ENCODE results near the gene BDH1.

The BDH1 gene

GRCh38 chr3:197505796-197506548 lies 49.8 kb downstream of the BDH1 start:
- TF ChIP-seq EZH2 (IDR thresholded peaks at IDR 0.05; ENCODE audit: borderline replicate concordance, low read depth, low read length, severe bottlenecking) = no peak
- no peak for TF ChIP-seq CTCF (IDR thresholded peaks at IDR 0.05; ENCODE audit: borderline replicate concordance, extremely low read depth, low read length, poor library complexity, severe bottlenecking)
- H2AFZ ChIP-seq (ENCODE audit: low read depth, low read length) = no peak overlapping the region
- no peaks in the 10 kb centered on the region for H3K79me2 ChIP-seq (ENCODE audit: insufficient read depth, low read length)
- H3K9ac ChIP-seq (ENCODE audit: low read depth, low read length) = no peak overlapping the region
- H3K27me3 ChIP-seq (ENCODE audit: insufficient read depth, low read length, poor library complexity) = no peaks in the 10 kb centered on the region
- DNase-seq = no peak
- H4K20me1 ChIP-seq (ENCODE audit: insufficient read depth, low read length) = 0 out of 2 replicates have a peak, but pooled peaks cover 3% of the 10 kb centered on the region
- no peak for ATAC-seq (ENCODE audit: insufficient read depth, low read depth)
- no peak overlapping the region for H3K27ac ChIP-seq (ENCODE audit: low read length)
- no peaks in the 10 kb centered on the region for H3K4me1 ChIP-seq (ENCODE audit: insufficient read depth, low read length)
- H3K9me3 ChIP-seq (ENCODE audit: insufficient read depth, low read length, severe bottlenecking) = no peaks in the 10 kb centered on the region
- H3K4me3 ChIP-seq (ENCODE audit: low read depth in 1 of 2, low read length in 2 of 2) = no peak overlapping the region
- H3K36me3 ChIP-seq (ENCODE audit: insufficient read depth, low read length) = peaks cover 18% of the 10 kb centered on the region
- no peak overlapping the region for H3K4me2 ChIP-seq (ENCODE audit: insufficient read depth, low read length)

- Histone ChIP-seq H3K4me3 (ENCODE audit: low read depth in 1 of 2, low read length in 2 of 2) (no peak overlapping the region), H3K36me3 (ENCODE audit: insufficient read depth, low read length) (peaks cover 5% of the 10 kb centered on the region; the same call in 1 of the 2 replicates), H4K20me1 (ENCODE audit: insufficient read depth, low read length) (0 out of 2 replicates have a peak, but pooled peaks cover 3% of the 10 kb centered on the region), H3K27ac (ENCODE audit: low read length) (no peak overlapping the region), H3K9ac (ENCODE audit: low read depth, low read length) (no peak overlapping the region), H3K4me1 (ENCODE audit: insufficient read depth, low read length) (no peaks in the 10 kb centered on the region), H3K4me2 (ENCODE audit: insufficient read depth, low read length) (no peak overlapping the region), H3K9me3 (ENCODE audit: insufficient read depth, low read length, severe bottlenecking) (no peaks in the 10 kb centered on the region), H3K27me3 (ENCODE audit: insufficient read depth, low read length, poor library complexity) (no peaks in the 10 kb centered on the region), H2AFZ (ENCODE audit: low read depth, low read length) (no peak overlapping the region), H3K79me2 (ENCODE audit: insufficient read depth, low read length) (no peaks in the 10 kb centered on the region)
- TF ChIP-seq CTCF (IDR thresholded peaks at IDR 0.05; ENCODE audit: borderline replicate concordance, extremely low read depth, low read length, poor library complexity, severe bottlenecking) = no peak
- no peak for TF ChIP-seq EZH2 (IDR thresholded peaks at IDR 0.05; ENCODE audit: borderline replicate concordance, low read depth, low read length, severe bottlenecking)
- ATAC-seq (ENCODE audit: insufficient read depth, low read depth) (no peak), DNase-seq (no peak)
These were observed 51.1 kb downstream of the BDH1 start for GRCh38 chr3:197504641-197505121.

GRCh38 chr3:197504229-197504628 lies 51.5 kb downstream of the BDH1 start:
- H3K4me3 ChIP-seq (ENCODE audit: low read depth in 1 of 2, low read length in 2 of 2) = no peak overlapping the region
- H3K4me1 ChIP-seq (ENCODE audit: insufficient read depth, low read length) = no peaks in the 10 kb centered on the region
- H4K20me1 ChIP-seq (ENCODE audit: insufficient read depth, low read length) = 0 out of 2 replicates have a peak, but pooled peaks cover 3% of the 10 kb centered on the region
- H3K4me2 ChIP-seq (ENCODE audit: insufficient read depth, low read length) = no peak overlapping the region
- H3K79me2 ChIP-seq (ENCODE audit: insufficient read depth, low read length) = no peaks in the 10 kb centered on the region
- H3K9me3 ChIP-seq (ENCODE audit: insufficient read depth, low read length, severe bottlenecking) = no peaks in the 10 kb centered on the region
- no peaks in the 10 kb centered on the region for H3K27me3 ChIP-seq (ENCODE audit: insufficient read depth, low read length, poor library complexity)
- no peak overlapping the region for H2AFZ ChIP-seq (ENCODE audit: low read depth, low read length)
- no peak for ATAC-seq (ENCODE audit: insufficient read depth, low read depth)
- H3K36me3 ChIP-seq (ENCODE audit: insufficient read depth, low read length) = peaks cover under 1% of the 10 kb centered on the region; the same call in 1 of the 2 replicates
- TF ChIP-seq CTCF (IDR thresholded peaks at IDR 0.05; ENCODE audit: borderline replicate concordance, extremely low read depth, low read length, poor library complexity, severe bottlenecking) (no peak), EZH2 (IDR thresholded peaks at IDR 0.05; ENCODE audit: borderline replicate concordance, low read depth, low read length, severe bottlenecking) (no peak)
- no peak overlapping the region for H3K9ac ChIP-seq (ENCODE audit: low read depth, low read length)
- no peak for DNase-seq
- H3K27ac ChIP-seq (ENCODE audit: low read length) = no peak overlapping the region

All from DND-41 (cell line).